GM23338 (cell line): ENCODE data around the gene KLRF2. TPM values are rescaled to one million over a fixed set of nuclear protein-coding genes. Genes with fewer than 3 reads are reported as not detected.

Experiments
- ATAC-seq: fragments of 200-7000 bp; cut with Tn5 transposase; 3 replicates; pipeline ENCODE4 v1.9.1; 2020
- DNase-seq: peaks from one replicate; pipeline ENCODE4 v3.0.0-alpha.2; 2015; ENCODE audit warnings: low spot score
- H2AFZ ChIP-seq: fragments of 200-600 bp; sonication (generic); 2 replicates; pipeline ENCODE4 v1.8.0; 2016; ENCODE audit warnings: antibody characterized with exemption, mild to moderate bottlenecking, moderate library complexity
- H3F3A ChIP-seq: fragments of 200-600 bp; sonication (generic); replicated peaks from 2 replicates; pipeline ENCODE4 v1.8.0; 2017; ENCODE audit warnings: antibody characterized with exemption, mixed run types, low read depth
- H3K27ac ChIP-seq: fragments of 200-600 bp; sonication (generic); 2 replicates; pipeline ENCODE4 v1.6.1; 2016; ENCODE audit warnings: low read depth
- H3K27me3 ChIP-seq: fragments of 200-600 bp; sonication (generic); 2 replicates; pipeline ENCODE4 v1.8.0; 2016; ENCODE audit warnings: mild to moderate bottlenecking, mixed run types, moderate library complexity; ENCODE audit not compliant: insufficient read depth
- H3K36me3 ChIP-seq: fragments of 200-600 bp; sonication (generic); 2 replicates; pipeline ENCODE4 v1.8.0; 2016; ENCODE audit warnings: mild to moderate bottlenecking; ENCODE audit not compliant: insufficient read depth
- H3K4me1 ChIP-seq: fragments of 200-600 bp; sonication (generic); 2 replicates; pipeline ENCODE4 v1.8.0; 2016; ENCODE audit warnings: mild to moderate bottlenecking, moderate library complexity; ENCODE audit not compliant: insufficient read depth
- H3K4me2 ChIP-seq: fragments of 200-600 bp; sonication (generic); 2 replicates; pipeline ENCODE4 v1.7.1; 2017; ENCODE audit warnings: mixed run types
- H3K4me3 ChIP-seq: fragments of 200-600 bp; sonication (generic); 2 replicates; pipeline ENCODE4 v1.6.1; 2016; ENCODE audit warnings: mixed run types
- H3K79me2 ChIP-seq: fragments of 200-600 bp; sonication (generic); replicated peaks from 2 replicates; pipeline ENCODE4 v1.8.0; 2017; ENCODE audit warnings: mild to moderate bottlenecking; ENCODE audit not compliant: insufficient read depth
- H3K9me2 ChIP-seq: fragments of 200-600 bp; sonication (generic); 2 replicates; pipeline ENCODE4 v1.8.0; 2017; ENCODE audit not compliant: insufficient read depth
- H4K20me1 ChIP-seq: fragments of 200-600 bp; sonication (generic); replicated peaks from 2 replicates; pipeline ENCODE4 v1.8.0; 2017; ENCODE audit warnings: mild to moderate bottlenecking; ENCODE audit not compliant: insufficient read depth
- H3K27ac Mint-ChIP-seq: 2 replicates; pipeline ENCODE4 v1.8.0; 2020; ENCODE audit warnings: inconsistent platforms, mild to moderate bottlenecking, moderate library complexity, mixed read lengths
- H3K27me3 Mint-ChIP-seq: 3 replicates; pipeline ENCODE4 v1.8.0; 2022; ENCODE audit warnings: low read depth, mild to moderate bottlenecking, moderate library complexity, mixed read lengths, inconsistent platforms; ENCODE audit not compliant: insufficient read depth, poor library complexity
- H3K36me3 Mint-ChIP-seq: 3 replicates; pipeline ENCODE4 v1.8.0; 2021; ENCODE audit warnings: low read depth, mild to moderate bottlenecking, inconsistent platforms, moderate library complexity, mixed read lengths
- H3K4me1 Mint-ChIP-seq: 3 replicates; pipeline ENCODE4 v1.8.0; 2020; ENCODE audit warnings: mild to moderate bottlenecking, inconsistent platforms, mixed read lengths
- H3K4me3 Mint-ChIP-seq: 3 replicates; pipeline ENCODE4 v1.8.0; 2021; ENCODE audit warnings: moderate library complexity, mild to moderate bottlenecking, inconsistent platforms, mixed read lengths
- H3K9me3 Mint-ChIP-seq: 3 replicates; pipeline ENCODE4 v1.8.0; 2020; ENCODE audit warnings: moderate library complexity, mild to moderate bottlenecking, inconsistent platforms, mixed read lengths
- CREB1 ChIP-seq: fragments of 250-450 bp; sonication (Bioruptor Pico); IDR thresholded peaks from 2 replicates; pipeline ENCODE4 v1.5.0; 2020; ENCODE audit warnings: low read depth, mild to moderate bottlenecking, moderate library complexity
- CTCF ChIP-seq, 2 experiments: fragments of 200-600 bp in 1 of 2; sonication (generic) in 1 of 2; conservative IDR thresholded peaks; 2 replicates each; pipeline versions ENCODE4 v1.5.1 to v1.6.1; 2016 to 2017; ENCODE audit warnings: antibody characterized with exemption in 2 of 2, low read depth in 2 of 2, mild to moderate bottlenecking in 2 of 2, moderate library complexity in 1 of 2
- ETS1 ChIP-seq: IDR thresholded peaks from 2 replicates; pipeline ENCODE4 v1.6.1; 2016; ENCODE audit warnings: antibody characterized with exemption
- EZH2 ChIP-seq: fragments of 200-600 bp; sonication (generic); IDR thresholded peaks from one replicate; pipeline ENCODE4 v1.8.0; 2017; ENCODE audit warnings: antibody characterized with exemption, mild to moderate bottlenecking, low read depth; ENCODE audit not compliant: unreplicated experiment
- EZH2phosphoT487 ChIP-seq: fragments of 200-600 bp; sonication (generic); IDR thresholded peaks from one replicate; pipeline ENCODE4 v1.8.1; 2018; ENCODE audit warnings: antibody characterized with exemption; ENCODE audit not compliant: unreplicated experiment
- JUNB ChIP-seq: IDR thresholded peaks from one replicate; pipeline ENCODE4 v1.6.1; 2016; ENCODE audit warnings: antibody characterized with exemption; ENCODE audit not compliant: unreplicated experiment
- POLR2AphosphoS5 ChIP-seq: IDR thresholded peaks from 2 replicates; pipeline ENCODE4 v1.6.1; 2016; ENCODE audit warnings: antibody characterized with exemption, low read depth
- STAT1 ChIP-seq: IDR thresholded peaks from one replicate; pipeline ENCODE4 v1.6.1; 2016; ENCODE audit warnings: antibody characterized with exemption; ENCODE audit not compliant: unreplicated experiment
- ZNF114 ChIP-seq: fragments of 250-450 bp; sonication (Bioruptor Pico); IDR thresholded peaks from 2 replicates; pipeline ENCODE4 v1.5.0; 2020; ENCODE audit warnings: mild to moderate bottlenecking, moderate library complexity
- ZNF331 ChIP-seq: fragments of 250-450 bp; sonication (Bioruptor Pico); IDR thresholded peaks from 2 replicates; pipeline ENCODE4 v1.5.0; 2020; ENCODE audit warnings: low read depth, mild to moderate bottlenecking, moderate library complexity
- polyA plus RNA-seq: library from polyadenylated mRNA; unstranded; fragments of >200 nt; fragmentation: Nextera tagmentation; extraction: Ambion mirVana; gene quantifications from 2 replicates; pipeline ENCODE4 v1.2.1, GENCODE V29; 2016
- total RNA-seq: library from RNA; depleted of rRNA; stranded (reverse); fragments of >200 nt; shearing (Covaris generic); gene quantifications from 2 replicates; pipeline ENCODE4 v1.2.3, GENCODE V29; 2014
- TF ChIP-seq, protein P1 (sequence below): IDR thresholded peaks from one replicate; pipeline ENCODE4 v1.6.1; 2018; ENCODE audit warnings: antibody characterized with exemption; ENCODE audit not compliant: unreplicated experiment

The KLRF2 gene
- total and polyA plus RNA-seq, 2 experiments from 2014 or later = not detected

GRCh38 chr12:9848899-9849298, 32.4 kb upstream of the KLRF2 start:
- Mint-ChIP-seq H3K4me1 (peaks cover 14% of the 10 kb centered on the region; the same call in 2 of the 3 replicates), H3K9me3 (no peaks in the 10 kb centered on the region), H3K27ac (no peak overlapping the region), H3K27me3 (peaks cover 2% of the 10 kb centered on the region), H3K36me3 (no peaks in the 10 kb centered on the region), H3K4me3 (no peak overlapping the region)
- Histone ChIP-seq H3F3A (no peaks in the 10 kb centered on the region), H3K4me3 (no peak overlapping the region), H3K36me3 (no peaks in the 10 kb centered on the region), H3K27me3 (no peaks in the 10 kb centered on the region), H2AFZ (0 out of 2 replicates have a peak overlapping the region, but pooled peaks have one; percentile 52), H4K20me1 (no peaks in the 10 kb centered on the region), H3K4me2 (no peak overlapping the region), H3K27ac (no peak overlapping the region), H3K9me2 (peaks cover 15% of the 10 kb centered on the region; the same call in 1 of the 2 replicates), H3K79me2 (no peaks in the 10 kb centered on the region), H3K4me1 (no peaks in the 10 kb centered on the region)
- DNase-seq (no peak), ATAC-seq (no peak)
- TF ChIP-seq ZNF331 (CRISPR knock-in tag) = no peak

DNA sequence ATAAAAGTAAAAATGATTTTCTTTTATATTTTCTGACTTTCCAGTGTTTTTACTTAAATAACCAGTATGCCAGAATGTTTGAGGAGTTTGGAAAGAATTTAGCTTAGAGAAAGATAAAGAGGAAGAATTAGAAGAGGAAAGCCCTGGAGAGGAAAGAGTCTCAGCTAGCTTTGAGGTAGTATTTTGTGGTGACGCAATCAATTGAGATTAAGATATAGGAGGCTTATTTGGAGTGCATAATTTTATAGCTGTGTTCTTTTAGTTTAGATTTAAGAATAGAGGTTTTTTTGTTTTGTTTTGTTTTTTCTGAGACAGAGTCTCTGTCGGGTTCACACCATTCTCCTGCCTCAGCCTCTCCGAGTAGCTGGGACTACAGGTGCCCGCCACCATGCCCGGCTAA, 30.2 kb upstream of the KLRF2 start:
- H3K27ac Mint-ChIP-seq = no peak overlapping the region
- Histone ChIP-seq H3K4me1 (no peaks in the 10 kb centered on the region), H3K9me2 (peaks cover 15% of the 10 kb centered on the region; the same call in 1 of the 2 replicates), H3K27me3 (no peaks in the 10 kb centered on the region), H3K79me2 (no peaks in the 10 kb centered on the region), H3K27ac (no peak overlapping the region), H3K4me3 (no peak overlapping the region), H4K20me1 (no peaks in the 10 kb centered on the region), H3F3A (no peaks in the 10 kb centered on the region), H3K36me3 (no peaks in the 10 kb centered on the region), H3K4me2 (no peak overlapping the region), H2AFZ (no peak overlapping the region)
- H3K4me3 Mint-ChIP-seq = no peak overlapping the region
- no peak for ATAC-seq
- H3K4me1 Mint-ChIP-seq = peaks cover 21% of the 10 kb centered on the region
- H3K27me3 Mint-ChIP-seq = peaks cover 2% of the 10 kb centered on the region
- no peak for DNase-seq
- H3K9me3 Mint-ChIP-seq = no peaks in the 10 kb centered on the region
- no peaks in the 10 kb centered on the region for H3K36me3 Mint-ChIP-seq
- TF ChIP-seq, protein P1, sequence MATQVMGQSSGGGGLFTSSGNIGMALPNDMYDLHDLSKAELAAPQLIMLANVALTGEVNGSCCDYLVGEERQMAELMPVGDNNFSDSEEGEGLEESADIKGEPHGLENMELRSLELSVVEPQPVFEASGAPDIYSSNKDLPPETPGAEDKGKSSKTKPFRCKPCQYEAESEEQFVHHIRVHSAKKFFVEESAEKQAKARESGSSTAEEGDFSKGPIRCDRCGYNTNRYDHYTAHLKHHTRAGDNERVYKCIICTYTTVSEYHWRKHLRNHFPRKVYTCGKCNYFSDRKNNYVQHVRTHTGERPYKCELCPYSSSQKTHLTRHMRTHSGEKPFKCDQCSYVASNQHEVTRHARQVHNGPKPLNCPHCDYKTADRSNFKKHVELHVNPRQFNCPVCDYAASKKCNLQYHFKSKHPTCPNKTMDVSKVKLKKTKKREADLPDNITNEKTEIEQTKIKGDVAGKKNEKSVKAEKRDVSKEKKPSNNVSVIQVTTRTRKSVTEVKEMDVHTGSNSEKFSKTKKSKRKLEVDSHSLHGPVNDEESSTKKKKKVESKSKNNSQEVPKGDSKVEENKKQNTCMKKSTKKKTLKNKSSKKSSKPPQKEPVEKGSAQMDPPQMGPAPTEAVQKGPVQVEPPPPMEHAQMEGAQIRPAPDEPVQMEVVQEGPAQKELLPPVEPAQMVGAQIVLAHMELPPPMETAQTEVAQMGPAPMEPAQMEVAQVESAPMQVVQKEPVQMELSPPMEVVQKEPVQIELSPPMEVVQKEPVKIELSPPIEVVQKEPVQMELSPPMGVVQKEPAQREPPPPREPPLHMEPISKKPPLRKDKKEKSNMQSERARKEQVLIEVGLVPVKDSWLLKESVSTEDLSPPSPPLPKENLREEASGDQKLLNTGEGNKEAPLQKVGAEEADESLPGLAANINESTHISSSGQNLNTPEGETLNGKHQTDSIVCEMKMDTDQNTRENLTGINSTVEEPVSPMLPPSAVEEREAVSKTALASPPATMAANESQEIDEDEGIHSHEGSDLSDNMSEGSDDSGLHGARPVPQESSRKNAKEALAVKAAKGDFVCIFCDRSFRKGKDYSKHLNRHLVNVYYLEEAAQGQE = no peak
- TF ChIP-seq STAT1 (no peak), JUNB (no peak), ZNF331 (CRISPR knock-in tag) (no peak), EZH2phosphoT487 (no peak), CREB1 (no peak), ETS1 (no peak), POLR2AphosphoS5 (no peak), ZNF114 (CRISPR knock-in tag) (no peak), CTCF (conservative IDR thresholded peaks at IDR 0.05; ENCODE audit: low read depth in 2 of 2) (no peak), EZH2 (no peak)
